ENCODE data around the gene FAM199X. TPM values are rescaled to one million over a fixed set of nuclear protein-coding genes. Genes with fewer than 3 reads are reported as not detected.
"Not testable (repeated sequence)": the region's sequence is repeated elsewhere in the genome, so short reads cannot be mapped to it uniquely, and the experiment has no call there.

The FAM199X gene
- total RNA-seq, 1 donor: 7.8 TPM

DNA sequence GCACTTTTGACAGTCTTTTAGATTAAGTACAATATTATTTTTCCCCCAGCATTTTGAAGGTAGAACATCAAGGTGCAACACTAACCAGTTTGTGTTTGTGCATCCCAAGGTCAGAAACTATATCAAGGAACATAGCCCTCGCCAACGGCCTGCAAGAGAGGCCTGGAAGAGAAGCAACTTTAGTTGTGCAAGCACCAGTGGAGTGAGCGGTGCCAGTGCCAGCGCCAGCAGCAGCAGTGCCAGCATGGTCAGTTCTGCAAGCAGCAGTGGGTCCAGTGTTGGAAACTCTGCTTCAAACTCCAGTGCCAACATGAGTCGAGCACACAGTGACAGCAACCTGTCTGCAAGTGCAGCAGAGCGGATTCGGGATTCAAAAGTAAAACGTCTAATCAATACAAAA is 21.7 kb downstream of the FAM199X start:
- DNase-seq (ENCODE audit: low read depth in 2 of 3, low spot score in 2 of 3): no peak

- DNase-seq (ENCODE audit: low read depth in 2 of 3, low spot score in 2 of 3): no peak
Measured at GRCh38 chrX:104189837-104190236, 23.6 kb downstream of the FAM199X start.

GRCh38 chrX:104193485-104193884 is 27.2 kb downstream of the FAM199X start:
- no peak for DNase-seq (ENCODE audit: low read depth in 2 of 3, low spot score in 2 of 3)

DNA sequence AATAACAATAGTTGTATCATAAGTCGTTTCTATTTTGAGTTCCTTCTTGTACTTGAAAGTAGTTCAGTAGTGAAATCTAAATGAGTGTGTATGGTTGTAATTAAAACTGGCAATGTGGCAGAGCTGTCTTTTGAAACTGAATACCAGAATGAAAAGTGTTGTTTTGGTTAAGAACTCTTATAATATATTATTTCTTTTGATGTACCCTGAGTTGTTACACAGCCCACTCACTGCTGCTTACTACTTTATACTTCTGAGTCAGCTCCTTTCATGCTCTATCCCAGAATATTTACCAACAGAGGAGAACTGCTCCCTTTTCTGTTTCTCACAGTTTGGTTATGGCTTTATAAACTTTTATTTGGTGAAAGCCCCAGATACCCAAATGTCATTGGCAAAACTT is 28.8 kb downstream of the FAM199X start:
- no peak for DNase-seq (ENCODE audit: low read depth in 2 of 3, low spot score in 2 of 3)

DNA sequence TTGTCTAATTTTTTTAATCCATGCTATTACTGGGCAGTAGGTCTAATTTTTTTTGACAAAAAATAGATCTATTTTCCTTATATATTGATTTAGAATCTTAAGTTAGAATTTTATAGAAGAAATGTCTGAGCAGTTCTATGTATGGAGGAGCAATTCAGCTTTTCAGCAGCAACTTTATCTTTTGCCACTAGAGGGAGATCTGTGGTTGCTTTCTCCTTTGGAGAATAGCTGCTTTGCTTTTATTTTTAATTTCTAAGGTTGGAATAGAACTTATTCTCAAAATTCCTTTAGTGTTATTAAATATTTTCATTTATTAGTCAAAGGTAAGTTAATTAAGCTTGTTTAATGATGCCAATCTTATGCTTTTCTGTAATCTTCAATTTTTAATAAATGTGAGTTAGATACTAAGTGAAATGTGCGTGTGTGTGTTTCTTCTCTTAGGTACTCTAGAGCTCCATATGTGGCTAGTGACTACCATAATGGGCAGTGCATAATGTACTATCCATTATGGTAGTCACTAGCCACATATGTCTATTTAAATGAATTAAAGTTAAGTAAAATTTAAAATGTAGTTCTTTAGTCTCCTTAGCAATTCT is 29.3 kb downstream of the FAM199X start:
- peak in 2 of 3 donors; percentile 16 to 48 for DNase-seq (ENCODE audit: low read depth in 2 of 3, low spot score in 2 of 3)

DNA sequence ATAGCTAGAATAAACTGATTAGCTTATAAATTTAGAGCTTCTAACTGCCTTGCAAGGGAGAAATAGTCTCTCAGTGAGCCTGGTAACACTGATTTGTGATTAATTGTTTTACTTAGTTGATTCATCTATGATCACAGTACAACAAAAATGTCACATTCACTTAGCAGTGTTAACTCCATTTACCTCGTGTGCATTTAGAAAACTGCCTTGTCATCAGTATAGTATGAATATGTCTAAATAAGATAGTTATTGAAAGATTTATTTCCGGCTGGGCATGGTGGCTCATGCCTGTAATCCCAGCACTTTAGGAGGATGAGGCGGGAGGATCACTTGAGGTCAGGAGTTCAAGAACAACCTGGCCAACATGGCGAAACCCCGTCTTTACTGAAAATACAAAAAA is 39.3 kb downstream of the FAM199X start:
- no peak for DNase-seq (ENCODE audit: low read depth in 2 of 3, low spot score in 2 of 3)

DNA sequence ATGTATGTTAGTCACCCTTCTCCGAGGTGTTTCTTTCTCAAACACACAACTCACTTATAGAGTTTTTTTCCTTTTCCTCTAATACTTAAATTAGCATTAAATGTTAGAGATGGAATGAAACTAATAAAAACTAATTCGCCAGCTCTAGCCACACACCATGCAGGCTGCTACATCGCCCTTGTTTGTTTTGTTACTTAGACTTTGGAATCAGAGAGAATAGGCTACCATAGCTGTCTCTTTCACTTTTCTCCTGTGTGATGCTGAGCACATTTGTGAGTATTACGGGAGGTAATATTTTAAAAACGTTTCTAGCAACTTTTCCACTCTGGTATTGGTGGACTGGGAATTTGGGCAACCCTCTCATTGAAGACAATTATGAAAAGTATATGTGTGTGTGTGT is 44.9 kb downstream of the FAM199X start:
- no peak for DNase-seq (ENCODE audit: low read depth in 2 of 3, low spot score in 2 of 3)

GRCh38 chrX:104230060-104230459 is 63.8 kb downstream of the FAM199X start:
- not testable (repeated sequence) for DNase-seq (ENCODE audit: low read depth in 2 of 3, low spot score in 2 of 3)

Other genes starting within 250 kb of the FAM199X start
- 3.0 TPM for gene TMSB15B, start 203.8 kb upstream of the FAM199X start, total RNA-seq
- gene H2BW1, start 152.7 kb upstream of the FAM199X start, total RNA-seq: not detected
- not detected for gene H2BW2, start 126.5 kb upstream of the FAM199X start, total RNA-seq
- gene TMSB15C, start 90.2 kb upstream of the FAM199X start, total RNA-seq: 2.4 TPM
- 3.8 TPM for gene ZCCHC18, start 53.9 kb upstream of the FAM199X start, total RNA-seq
- gene SLC25A53, start 9.4 kb upstream of the FAM199X start, total RNA-seq: 5.4 TPM
- gene ESX1, start 88.5 kb downstream of the FAM199X start, total RNA-seq: not detected

All from hematopoietic multipotent progenitor cell (in vitro differentiated cells).